ENCODE results near the gene FRMD1.

Gene FRMD1

GRCh38 chr6:168004023-168004422, 75.0 kb downstream of the FRMD1 start:
- no peak for DNase-seq (ENCODE audit: low read depth)
